Measurements from ENCODE around the gene GTF2H4. TPM values are rescaled to one million over a fixed set of nuclear protein-coding genes. Genes with fewer than 3 reads are reported as not detected.
"Not testable (repeated sequence)": the region's sequence is repeated elsewhere in the genome, so short reads cannot be mapped to it uniquely, and the experiment has no call there.

Gene GTF2H4
- total RNA-seq, 2 donors from 2014 or later: 15.8 to 25.7 TPM

DNA sequence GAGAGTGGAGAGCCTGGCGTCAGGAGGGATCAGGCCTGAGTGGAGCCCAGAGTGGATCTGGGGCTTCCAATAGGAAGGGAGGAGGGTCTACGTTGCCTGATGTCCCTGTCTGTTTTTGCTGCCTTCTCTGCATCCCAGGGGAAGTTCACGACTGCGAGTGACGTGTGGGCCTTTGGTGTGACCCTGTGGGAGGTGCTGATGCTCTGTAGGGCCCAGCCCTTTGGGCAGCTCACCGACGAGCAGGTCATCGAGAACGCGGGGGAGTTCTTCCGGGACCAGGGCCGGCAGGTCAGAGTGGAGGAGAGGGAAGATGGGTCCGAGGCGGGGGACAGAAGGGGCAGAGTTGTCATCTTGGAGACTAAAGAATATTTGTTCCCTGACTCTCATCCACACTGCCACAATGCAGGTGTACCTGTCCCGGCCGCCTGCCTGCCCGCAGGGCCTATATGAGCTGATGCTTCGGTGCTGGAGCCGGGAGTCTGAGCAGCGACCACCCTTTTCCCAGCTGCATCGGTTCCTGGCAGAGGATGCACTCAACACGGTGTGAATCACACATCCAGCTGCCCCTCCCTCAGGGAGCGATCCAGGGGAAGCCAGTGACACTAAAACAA is 9.2 kb upstream of the GTF2H4 start:
- Histone ChIP-seq H3K9me3 (no peaks in the 10 kb centered on the region), H3K4me1 (no peaks in the 10 kb centered on the region), H3K36me3 (peaks cover 11% of the 10 kb centered on the region), H3K9ac (ENCODE audit: low read depth in 2 of 2, low read length in 2 of 2) (no peak overlapping the region), H3K27me3 (no peaks in the 10 kb centered on the region), H3K27ac (no peak overlapping the region), H3K4me3 (no peak overlapping the region)
- intact Hi-C loops (cut with DNase I): no loop called here
- DNase-seq: no peak
- no peak for TF ChIP-seq CTCF (IDR thresholded peaks at IDR 0.05)

DNA sequence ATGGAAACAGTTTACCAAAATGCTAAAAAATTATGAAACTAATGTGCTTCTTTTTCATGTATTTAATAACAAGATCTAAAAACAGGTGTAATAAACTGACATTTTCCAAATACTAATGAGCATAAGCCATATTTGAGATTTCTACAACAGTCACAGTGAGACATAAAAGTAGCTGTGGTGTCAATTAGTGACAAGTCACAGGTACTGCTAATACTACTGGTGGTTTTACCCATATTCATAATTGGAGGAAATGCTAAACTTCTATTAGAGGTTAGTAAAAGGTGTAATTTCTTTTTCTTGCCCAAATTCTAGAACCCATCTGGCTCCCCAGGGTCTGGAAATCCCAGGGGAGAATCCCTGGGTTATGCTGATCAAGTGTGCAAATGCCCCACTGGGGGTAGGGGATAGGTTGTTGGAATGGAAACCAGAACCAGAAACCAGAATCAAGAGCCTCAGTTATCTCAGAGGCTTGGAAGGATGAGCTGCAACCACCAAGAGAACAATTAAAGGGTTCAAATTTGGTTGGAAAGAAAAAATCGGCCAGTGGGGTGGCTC is 7.1 kb upstream of the GTF2H4 start:
- Histone ChIP-seq H3K4me1 (no peaks in the 10 kb centered on the region), H3K27me3 (no peaks in the 10 kb centered on the region), H3K4me3 (no peak overlapping the region), H3K36me3 (peaks cover 11% of the 10 kb centered on the region), H3K27ac (no peak overlapping the region), H3K9ac (ENCODE audit: low read depth in 2 of 2, low read length in 2 of 2) (no peak overlapping the region), H3K9me3 (no peaks in the 10 kb centered on the region)
- DNase-seq: no peak
- TF ChIP-seq CTCF (IDR thresholded peaks at IDR 0.05): no peak
- intact Hi-C loops (cut with DNase I): no loop called here

DNA sequence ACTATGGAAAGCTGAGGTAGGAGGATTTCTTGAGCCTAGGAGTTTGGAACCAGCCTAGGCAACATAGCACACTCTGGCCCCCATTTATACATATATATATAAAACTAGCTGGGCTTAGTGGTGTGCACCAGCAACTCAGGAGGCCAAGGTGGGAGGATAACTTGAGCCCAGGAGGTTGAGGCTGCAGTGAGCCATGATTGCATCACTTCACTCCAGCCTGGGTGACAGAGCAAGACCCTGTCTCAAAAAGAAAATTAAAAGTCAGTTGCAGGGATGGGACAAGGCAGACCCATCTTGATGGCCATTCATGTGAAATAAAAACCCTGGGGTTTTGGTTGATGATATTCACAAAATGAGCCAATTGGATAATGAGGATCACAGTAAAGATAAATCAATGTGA is 6.6 kb upstream of the GTF2H4 start:
- Histone ChIP-seq H3K4me3 (no peak overlapping the region), H3K9ac (ENCODE audit: low read depth in 2 of 2, low read length in 2 of 2) (no peak overlapping the region), H3K27ac (no peak overlapping the region), H3K27me3 (no peaks in the 10 kb centered on the region), H3K9me3 (no peaks in the 10 kb centered on the region), H3K4me1 (no peaks in the 10 kb centered on the region), H3K36me3 (peaks cover 11% of the 10 kb centered on the region)
- DNase-seq: no peak
- intact Hi-C loops (cut with DNase I): no loop called here
- TF ChIP-seq CTCF (IDR thresholded peaks at IDR 0.05): no peak

DNA sequence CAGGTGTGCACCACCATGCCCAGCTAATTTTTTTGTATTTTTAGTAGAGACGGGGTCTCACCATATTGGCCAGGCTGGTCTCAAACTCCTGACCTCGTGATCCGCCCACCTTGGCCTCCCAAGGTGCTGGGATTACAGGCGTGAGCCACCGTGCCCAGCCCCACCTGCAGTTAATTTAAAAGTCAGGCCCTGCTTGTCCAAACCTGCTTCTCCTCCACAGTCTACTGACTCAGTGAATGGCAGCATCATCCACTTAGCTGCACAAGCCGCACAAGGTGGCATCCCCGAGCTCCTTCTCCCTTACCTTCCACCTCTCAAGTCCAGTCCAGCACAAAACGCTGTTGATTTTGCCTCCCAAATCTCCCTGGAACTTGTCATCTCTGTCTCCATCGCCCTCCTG is 5.8 kb upstream of the GTF2H4 start:
- intact Hi-C loops (cut with DNase I); DNase-seq; H3K27ac ChIP-seq: not testable (repeated sequence)

GRCh38 chr6:30902709-30903108 is 5.3 kb upstream of the GTF2H4 start:
- no peak for TF ChIP-seq CTCF (IDR thresholded peaks at IDR 0.05)
- no peak for DNase-seq

More for the DNA sequence above, 5.8 kb upstream of the GTF2H4 start:
- H3K4me3 ChIP-seq; H3K27me3 ChIP-seq; H3K9ac ChIP-seq (ENCODE audit: low read depth in 2 of 2, low read length in 2 of 2); H3K4me1 ChIP-seq; H3K9me3 ChIP-seq: not testable (repeated sequence)
- H3K36me3 ChIP-seq: peaks cover 11% of the 10 kb centered on the region

DNA sequence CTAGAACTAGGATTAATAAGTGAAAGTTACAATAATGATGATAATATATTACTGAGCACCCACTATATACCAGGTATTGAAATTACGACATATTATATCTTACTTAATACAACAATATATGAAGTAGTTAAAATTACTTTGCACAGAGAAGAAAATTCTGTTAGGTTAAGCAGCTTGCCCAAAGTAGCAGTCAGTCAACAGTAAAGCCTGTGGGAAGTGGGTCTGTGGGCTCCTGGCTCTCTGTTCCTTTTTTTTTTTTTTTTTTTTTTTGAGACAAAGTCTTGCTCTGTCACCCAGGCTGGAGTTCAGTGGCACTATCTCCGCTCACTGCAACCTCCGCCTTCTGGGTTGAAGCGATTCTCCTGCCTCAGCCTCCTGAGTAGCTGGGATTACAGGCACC is 4.8 kb upstream of the GTF2H4 start:
- Histone ChIP-seq H3K4me1 (no peaks in the 10 kb centered on the region), H3K4me3 (no peak overlapping the region), H3K27ac (no peak overlapping the region), H3K36me3 (peaks cover 3% of the 10 kb centered on the region), H3K27me3 (no peaks in the 10 kb centered on the region), H3K9me3 (no peaks in the 10 kb centered on the region), H3K9ac (ENCODE audit: low read depth in 2 of 2, low read length in 2 of 2) (no peak overlapping the region)
- intact Hi-C loops (cut with DNase I): no loop called here
- no peak for TF ChIP-seq CTCF (IDR thresholded peaks at IDR 0.05)
- DNase-seq: no peak

More at GRCh38 chr6:30902709-30903108, 5.3 kb upstream of the GTF2H4 start:
- Histone ChIP-seq H3K27ac (no peak overlapping the region), H3K4me3 (no peak overlapping the region), H3K36me3 (peaks cover 7% of the 10 kb centered on the region), H3K4me1 (no peaks in the 10 kb centered on the region), H3K27me3 (no peaks in the 10 kb centered on the region), H3K9me3 (no peaks in the 10 kb centered on the region), H3K9ac (ENCODE audit: low read depth in 2 of 2, low read length in 2 of 2) (no peak overlapping the region)
- intact Hi-C loops (cut with DNase I): no loop called here

- H3K4me1 ChIP-seq; H3K36me3 ChIP-seq; H3K27me3 ChIP-seq; intact Hi-C loops (cut with DNase I); H3K9me3 ChIP-seq: not testable (repeated sequence)
- Histone ChIP-seq H3K27ac (peak overlapping the region; percentile 37), H3K4me3 (peak overlapping the region; percentile 85), H3K9ac (ENCODE audit: low read depth in 2 of 2, low read length in 2 of 2) (peak overlapping the region in 1 of 2 donors; percentile 9)
- peak; percentile 67 for DNase-seq
These were observed 683 bp upstream of the GTF2H4 start for GRCh38 chr6:30907290-30907757.

Measured in colonic mucosa (tissue), 4 donors.